ENCODE results near the gene PARD3. TPM values are rescaled to one million over a fixed set of nuclear protein-coding genes. Genes with fewer than 3 reads are reported as not detected.

Gene PARD3
- total and polyA plus RNA-seq, 3 donors from 2014 or later = 31.8 to 59.5 (median 49.5) TPM

DNA sequence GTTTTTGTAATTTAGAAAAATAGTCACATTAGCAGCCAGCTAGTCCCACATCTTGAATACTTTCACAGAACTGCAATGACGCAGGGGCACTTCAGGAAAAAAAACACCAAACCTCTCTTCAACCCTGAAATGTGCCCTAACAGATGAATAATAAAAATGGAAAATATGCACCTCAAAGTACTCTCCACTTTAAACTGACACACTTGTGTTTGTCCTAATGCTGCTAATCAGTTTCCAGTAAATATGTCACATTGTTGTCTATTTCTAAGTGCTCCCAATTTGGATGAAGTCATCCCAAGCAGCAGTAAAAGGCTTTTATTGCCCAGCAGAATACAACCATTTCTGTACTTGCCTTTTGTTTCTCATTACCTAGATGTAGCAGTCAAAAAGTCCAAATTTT, 86.7 kb downstream of the PARD3 start:
- TF ChIP-seq, protein P1, sequence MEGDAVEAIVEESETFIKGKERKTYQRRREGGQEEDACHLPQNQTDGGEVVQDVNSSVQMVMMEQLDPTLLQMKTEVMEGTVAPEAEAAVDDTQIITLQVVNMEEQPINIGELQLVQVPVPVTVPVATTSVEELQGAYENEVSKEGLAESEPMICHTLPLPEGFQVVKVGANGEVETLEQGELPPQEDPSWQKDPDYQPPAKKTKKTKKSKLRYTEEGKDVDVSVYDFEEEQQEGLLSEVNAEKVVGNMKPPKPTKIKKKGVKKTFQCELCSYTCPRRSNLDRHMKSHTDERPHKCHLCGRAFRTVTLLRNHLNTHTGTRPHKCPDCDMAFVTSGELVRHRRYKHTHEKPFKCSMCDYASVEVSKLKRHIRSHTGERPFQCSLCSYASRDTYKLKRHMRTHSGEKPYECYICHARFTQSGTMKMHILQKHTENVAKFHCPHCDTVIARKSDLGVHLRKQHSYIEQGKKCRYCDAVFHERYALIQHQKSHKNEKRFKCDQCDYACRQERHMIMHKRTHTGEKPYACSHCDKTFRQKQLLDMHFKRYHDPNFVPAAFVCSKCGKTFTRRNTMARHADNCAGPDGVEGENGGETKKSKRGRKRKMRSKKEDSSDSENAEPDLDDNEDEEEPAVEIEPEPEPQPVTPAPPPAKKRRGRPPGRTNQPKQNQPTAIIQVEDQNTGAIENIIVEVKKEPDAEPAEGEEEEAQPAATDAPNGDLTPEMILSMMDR (IDR thresholded peaks at IDR 0.05) = no peak
- TF ChIP-seq POLR2A (IDR thresholded peaks at IDR 0.05) = no peak
- Histone ChIP-seq H3K4me3 (no peak overlapping the region), H3K27me3 (no peaks in the 10 kb centered on the region), H3K36me3 (ENCODE audit: low read depth, missing control alignments) (no peaks in the 10 kb centered on the region), H3K4me1 (no peaks in the 10 kb centered on the region), H3K9me3 (no peaks in the 10 kb centered on the region), H3K27ac (no peak overlapping the region)
- 90 to 95% methylated on average over 1 of the region's 1 CpG for WGBS, 2 donors
- intact Hi-C loops (cut with DNase I; ENCODE audit: low total_unique reads) = no loop called here
- no peak for DNase-seq

DNA sequence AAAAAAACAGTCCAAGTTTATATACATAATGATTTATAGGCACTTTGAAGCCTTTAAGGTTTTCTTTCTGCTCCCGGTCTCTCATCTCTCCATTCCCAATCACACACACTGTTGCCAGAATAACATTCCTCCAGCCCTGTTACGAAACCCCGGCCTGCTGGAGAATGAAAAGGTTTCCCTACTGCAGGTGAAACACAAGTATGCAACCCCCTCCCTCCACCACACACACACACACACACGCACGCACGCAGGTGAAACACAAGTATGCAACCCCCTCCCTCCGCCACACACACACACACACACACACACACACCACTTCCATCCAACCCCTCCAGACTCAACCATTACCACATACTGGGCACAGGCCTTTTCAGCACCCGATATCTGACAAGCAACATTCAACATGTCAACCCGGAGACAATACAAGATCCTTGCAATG, 87.5 kb downstream of the PARD3 start:
- TF ChIP-seq, protein P1 (IDR thresholded peaks at IDR 0.05) = no peak
- TF ChIP-seq POLR2A (IDR thresholded peaks at IDR 0.05) = no peak
- H3K9me3 ChIP-seq = no peaks in the 10 kb centered on the region
- H3K4me3 ChIP-seq = no peak overlapping the region
- no peaks in the 10 kb centered on the region for H3K4me1 ChIP-seq
- H3K27me3 ChIP-seq = no peaks in the 10 kb centered on the region
- no peak for DNase-seq
- WGBS, 2 donors = 84 to 91% methylated on average over 9 of the region's 9 CpGs
- intact Hi-C loops (cut with DNase I; ENCODE audit: low total_unique reads) = no loop called here
- H3K36me3 ChIP-seq (ENCODE audit: low read depth, missing control alignments) = no peaks in the 10 kb centered on the region
- no peak overlapping the region for H3K27ac ChIP-seq

DNA sequence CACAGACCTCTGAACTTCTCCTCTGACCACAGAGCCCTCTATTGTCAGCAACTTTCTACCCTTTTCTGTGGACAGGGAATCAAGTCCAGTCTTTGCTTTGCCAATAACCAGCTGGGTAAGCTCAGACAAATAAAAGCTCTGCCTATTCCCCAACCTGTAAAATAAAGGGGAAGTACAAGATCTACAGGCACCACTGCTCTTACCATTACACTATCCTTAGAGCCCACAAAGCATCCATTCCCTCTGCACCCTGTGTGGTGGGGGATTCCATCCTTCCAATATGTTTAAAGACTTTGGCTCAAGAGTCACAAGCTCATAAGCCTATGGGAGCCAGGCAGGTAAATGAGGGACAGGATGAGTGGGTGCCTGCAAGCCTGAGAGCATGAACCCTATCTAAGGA, 88.2 kb downstream of the PARD3 start:
- intact Hi-C loops (cut with DNase I; ENCODE audit: low total_unique reads) = no loop called here
- Histone ChIP-seq H3K4me1 (no peaks in the 10 kb centered on the region), H3K9me3 (no peaks in the 10 kb centered on the region), H3K27ac (no peak overlapping the region), H3K36me3 (ENCODE audit: low read depth, missing control alignments) (no peaks in the 10 kb centered on the region), H3K27me3 (no peaks in the 10 kb centered on the region), H3K4me3 (no peak overlapping the region)
- DNase-seq = no peak
- no peak for TF ChIP-seq POLR2A (IDR thresholded peaks at IDR 0.05)
- TF ChIP-seq, protein P1 (IDR thresholded peaks at IDR 0.05) = no peak

DNA sequence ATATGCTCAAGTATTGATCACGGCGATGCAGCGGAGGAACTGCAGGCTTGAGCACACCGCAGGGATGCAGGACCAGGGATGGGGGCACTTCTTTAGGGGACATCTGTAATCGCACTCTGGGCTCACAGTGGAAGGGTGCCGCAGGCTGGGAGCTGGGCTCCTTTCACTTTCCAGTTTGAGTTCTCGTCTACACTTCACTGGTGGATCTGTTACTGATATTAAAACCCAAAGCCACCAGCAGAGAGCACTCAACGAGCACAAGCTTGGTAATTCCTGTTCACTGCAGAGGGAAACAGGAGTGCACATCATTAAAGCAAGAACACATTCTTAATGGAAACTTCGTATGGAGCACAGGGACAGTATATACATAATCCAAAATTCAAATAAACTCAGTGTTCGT, 91.3 kb downstream of the PARD3 start:
- intact Hi-C loops (cut with DNase I; ENCODE audit: low total_unique reads) = no loop called here
- peak; percentile 46 for DNase-seq
- 59 to 71% methylated on average over 10 of the region's 10 CpGs for WGBS, 2 donors

DNA sequence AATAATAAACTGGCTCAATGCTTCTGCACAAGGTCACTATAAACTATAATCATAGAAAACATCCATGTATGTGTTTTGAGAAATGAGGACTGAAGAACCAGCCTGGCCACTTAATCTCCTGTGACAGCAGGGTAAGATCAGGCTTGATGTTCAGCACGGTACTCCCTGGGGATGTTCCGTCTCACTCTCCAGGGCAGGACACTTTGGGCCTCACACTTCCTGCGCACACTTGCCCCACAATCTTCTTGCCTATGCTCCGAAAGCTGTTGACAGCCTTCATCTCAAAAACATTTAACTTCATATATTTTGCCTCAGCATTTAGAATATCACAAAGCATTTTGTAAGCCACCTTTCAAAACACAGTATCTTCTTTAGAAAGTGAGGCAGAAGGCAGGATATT, 92.7 kb downstream of the PARD3 start:
- Histone ChIP-seq H3K36me3 (ENCODE audit: low read depth, missing control alignments) (no peaks in the 10 kb centered on the region), H3K4me1 (peaks cover 5% of the 10 kb centered on the region), H3K4me3 (no peak overlapping the region), H3K9me3 (no peaks in the 10 kb centered on the region), H3K27ac (no peak overlapping the region), H3K27me3 (no peaks in the 10 kb centered on the region)
- DNase-seq = no peak
- intact Hi-C loops (cut with DNase I; ENCODE audit: low total_unique reads) = no loop called here
- TF ChIP-seq, protein P1 (IDR thresholded peaks at IDR 0.05) = no peak
- TF ChIP-seq POLR2A (IDR thresholded peaks at IDR 0.05) = no peak
- WGBS, 2 donors = 90 to 91% methylated on average over 4 of the region's 4 CpGs

More for the DNA sequence above, 91.3 kb downstream of the PARD3 start:
- Histone ChIP-seq H3K4me1 (peaks cover 5% of the 10 kb centered on the region), H3K27ac (no peak overlapping the region), H3K36me3 (ENCODE audit: low read depth, missing control alignments) (no peaks in the 10 kb centered on the region), H3K27me3 (no peaks in the 10 kb centered on the region), H3K9me3 (no peaks in the 10 kb centered on the region), H3K4me3 (no peak overlapping the region)
- TF ChIP-seq POLR2A (IDR thresholded peaks at IDR 0.05) = no peak
- TF ChIP-seq, protein P1 (IDR thresholded peaks at IDR 0.05) = peak in 1 of 3 experiments; percentile 21
